IPS-NIHi7 (cell line): ENCODE data around the gene ADAMTS2.

Source experiments
- DNase-seq: peaks from one replicate; pipeline ENCODE4 v3.0.0; 2012; ENCODE audit warnings: mixed read lengths; ENCODE audit errors: extremely low spot score

The ADAMTS2 gene

GRCh38 chr5:179124853-179125788, 220.1 kb downstream of the ADAMTS2 start:
- DNase-seq: no peak

- DNase-seq: no peak
These were observed 220.9 kb downstream of the ADAMTS2 start for GRCh38 chr5:179124273-179124852.

DNA sequence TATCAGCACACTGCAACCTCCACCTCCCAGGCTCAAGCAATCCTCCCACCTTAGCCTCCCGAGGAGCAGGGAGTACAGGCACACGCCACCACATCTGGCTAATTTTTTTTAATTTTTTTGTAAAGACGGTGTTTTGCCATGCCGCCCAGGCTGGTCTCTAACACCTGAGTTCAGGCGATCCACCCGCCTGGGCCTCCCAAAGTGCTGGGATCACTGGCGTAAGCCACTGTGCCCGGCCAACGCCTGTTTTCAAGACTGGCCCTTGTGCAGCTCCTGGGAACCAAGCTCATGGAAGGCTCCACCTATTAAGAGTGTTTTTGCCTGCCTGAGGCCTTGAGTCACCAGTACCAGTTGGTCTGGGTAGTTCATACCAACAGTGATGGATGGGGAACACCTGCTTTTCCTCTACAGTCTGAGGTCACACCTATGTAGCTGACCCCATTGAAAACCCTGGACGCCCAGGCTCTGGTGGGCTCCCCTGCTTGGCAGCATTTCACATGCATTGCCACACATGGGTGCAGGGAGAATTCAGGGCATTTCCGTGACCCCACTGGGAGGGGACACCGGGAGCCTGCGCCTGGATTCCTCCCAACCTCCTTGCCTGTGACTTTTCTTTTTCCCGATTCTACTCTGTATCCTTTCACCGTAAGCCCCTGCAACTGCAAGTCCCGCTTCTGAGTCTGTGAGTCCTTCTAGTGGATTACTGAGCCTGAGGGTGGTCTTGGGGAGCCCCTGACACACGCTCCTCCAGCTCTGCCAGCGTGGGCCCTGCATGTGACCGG, 221.6 kb downstream of the ADAMTS2 start:
- DNase-seq: no peak

DNA sequence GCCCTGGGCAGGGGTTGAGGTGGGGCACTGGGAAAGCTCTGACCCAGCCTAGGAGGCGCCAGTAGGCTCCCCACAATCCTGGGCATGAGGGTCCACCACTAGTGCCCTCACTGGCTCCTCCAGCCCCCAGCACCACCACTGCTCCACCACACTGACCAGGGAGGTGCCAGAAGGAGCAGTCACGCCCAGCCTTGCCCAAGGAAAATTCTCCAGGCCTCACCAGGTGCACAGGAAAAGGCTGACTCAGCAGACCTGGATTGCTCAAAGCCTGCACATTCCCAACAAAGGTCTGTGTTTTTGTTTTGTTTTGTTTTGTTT, 222.2 kb downstream of the ADAMTS2 start:
- DNase-seq: no peak

- DNase-seq: no peak
These were observed 222.7 kb downstream of the ADAMTS2 start for GRCh38 chr5:179122411-179123108.

DNA sequence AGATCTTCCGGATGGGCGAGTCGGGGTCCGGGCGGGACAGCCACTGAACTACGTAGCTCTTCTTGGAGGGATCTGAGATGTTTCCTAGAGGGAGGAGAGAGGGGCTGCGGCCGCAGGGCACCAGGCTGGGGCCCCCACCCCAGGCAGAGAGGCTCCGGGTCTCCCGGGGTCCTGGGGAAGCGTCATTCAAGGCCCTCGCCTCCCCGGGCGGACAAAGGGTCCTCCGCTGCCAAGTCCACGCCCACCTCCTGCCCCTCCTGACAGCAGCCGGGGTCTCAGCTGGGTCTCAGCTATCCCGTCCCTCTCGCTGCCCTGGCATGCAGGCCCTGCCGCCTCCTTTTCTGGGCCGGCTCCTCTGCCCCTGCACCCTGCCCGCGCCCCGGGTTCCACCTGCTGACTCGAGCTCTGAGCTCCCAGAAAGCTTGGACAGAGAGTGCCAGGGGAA, 223.6 kb downstream of the ADAMTS2 start:
- no peak for DNase-seq

- DNase-seq: no peak
These were observed 224.2 kb downstream of the ADAMTS2 start for GRCh38 chr5:179120951-179121666.

DNA sequence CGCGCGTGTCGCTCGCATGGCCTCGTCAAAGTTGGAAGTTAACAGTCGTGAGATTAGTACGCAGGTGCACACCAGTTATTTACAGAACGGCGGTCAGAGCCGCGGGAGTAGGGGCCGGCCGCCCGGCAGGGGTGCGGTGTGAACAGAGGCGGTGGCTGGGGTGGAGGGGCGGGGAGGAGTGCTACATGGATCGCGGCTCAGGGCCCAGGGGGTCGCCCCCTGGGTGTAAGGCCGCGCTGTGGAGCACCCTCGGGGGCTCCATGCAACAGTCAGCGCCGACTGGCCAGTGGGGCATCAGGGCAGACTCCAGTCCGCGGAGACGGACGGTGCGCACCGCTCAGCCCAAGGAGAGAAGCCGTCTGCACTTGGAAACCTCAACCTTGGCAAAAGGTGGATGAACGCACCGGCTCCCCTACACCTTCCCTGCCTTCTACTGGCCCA, 224.8 kb downstream of the ADAMTS2 start:
- no peak for DNase-seq

GRCh38 chr5:179119415-179120170, 225.7 kb downstream of the ADAMTS2 start:
- DNase-seq: no peak

DNA sequence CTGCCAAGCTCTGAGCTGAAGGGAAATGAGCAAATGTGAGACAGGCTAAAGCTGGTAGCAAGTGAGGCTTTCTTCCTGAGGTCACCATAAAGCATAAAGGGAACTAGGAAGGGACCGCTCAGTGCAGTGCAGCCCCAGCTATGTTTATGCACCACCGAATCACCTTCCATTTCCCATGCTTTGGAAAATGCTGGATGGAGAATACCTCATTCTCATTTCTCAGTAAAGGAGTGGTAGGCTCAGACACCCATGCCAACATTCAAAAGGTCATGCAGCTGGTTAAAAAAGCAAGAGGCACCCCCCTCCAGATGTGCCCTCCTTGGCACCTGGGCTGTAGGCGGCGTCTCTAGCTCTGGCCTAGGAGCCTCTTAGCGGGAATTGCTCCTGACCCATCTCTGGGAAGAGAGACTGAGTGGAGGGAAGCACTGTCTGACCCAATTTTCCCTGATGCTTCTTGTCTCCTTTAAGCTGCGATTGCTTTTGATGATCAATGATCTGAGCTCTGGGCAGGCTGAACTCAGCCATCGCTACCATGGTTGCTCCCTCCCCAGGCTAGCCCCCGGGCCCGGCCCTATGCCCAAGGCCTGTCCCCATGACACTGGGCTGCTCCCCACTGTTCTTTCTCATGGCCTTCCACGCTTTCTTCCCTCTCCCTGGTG, 226.4 kb downstream of the ADAMTS2 start:
- DNase-seq: no peak

DNA sequence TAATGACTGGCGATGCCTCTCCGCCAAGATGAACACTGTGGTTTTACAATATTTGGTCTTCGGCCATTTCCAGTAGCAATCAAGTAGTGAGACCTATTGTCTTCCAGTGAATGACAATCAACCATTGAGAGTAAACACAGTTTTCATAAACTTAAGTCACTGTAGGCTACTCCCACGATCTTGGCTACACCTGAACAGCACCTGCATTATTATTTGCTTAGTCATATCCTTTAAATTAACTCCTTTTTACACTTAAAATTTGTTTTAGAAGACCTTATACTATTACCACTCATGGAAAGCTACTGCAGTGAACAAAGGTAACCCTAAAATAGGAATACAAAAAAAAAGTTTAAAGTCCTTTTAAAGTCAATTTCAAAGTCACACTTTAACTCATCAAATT, 226.9 kb downstream of the ADAMTS2 start:
- no peak for DNase-seq

GRCh38 chr5:179115845-179116524, 229.3 kb downstream of the ADAMTS2 start:
- no peak for DNase-seq

GRCh38 chr5:179115307-179115706, 230.0 kb downstream of the ADAMTS2 start:
- DNase-seq: no peak

DNA sequence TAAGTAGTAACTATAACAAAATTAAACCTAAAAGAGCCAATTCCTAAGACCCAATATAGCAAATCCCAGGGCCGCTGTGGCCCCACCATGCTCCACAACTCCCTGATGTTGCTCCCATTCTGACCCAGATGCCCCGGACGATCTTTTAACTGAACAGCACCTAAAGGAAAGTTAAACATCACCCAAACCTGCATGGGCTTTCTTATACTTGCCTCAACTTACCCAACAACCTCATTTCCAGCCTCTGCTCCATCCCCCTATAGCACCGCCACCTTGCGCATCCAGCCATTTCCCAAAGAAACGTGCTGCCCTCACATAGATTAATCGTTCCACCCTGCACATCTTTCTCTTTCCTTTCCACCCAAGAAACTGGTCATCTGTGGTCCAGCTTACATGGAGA, 230.5 kb downstream of the ADAMTS2 start:
- no peak for DNase-seq

GRCh38 chr5:179113945-179114641, 231.2 kb downstream of the ADAMTS2 start:
- no peak for DNase-seq

- DNase-seq: no peak
These were observed 232.1 kb downstream of the ADAMTS2 start for GRCh38 chr5:179113143-179113530.

DNA sequence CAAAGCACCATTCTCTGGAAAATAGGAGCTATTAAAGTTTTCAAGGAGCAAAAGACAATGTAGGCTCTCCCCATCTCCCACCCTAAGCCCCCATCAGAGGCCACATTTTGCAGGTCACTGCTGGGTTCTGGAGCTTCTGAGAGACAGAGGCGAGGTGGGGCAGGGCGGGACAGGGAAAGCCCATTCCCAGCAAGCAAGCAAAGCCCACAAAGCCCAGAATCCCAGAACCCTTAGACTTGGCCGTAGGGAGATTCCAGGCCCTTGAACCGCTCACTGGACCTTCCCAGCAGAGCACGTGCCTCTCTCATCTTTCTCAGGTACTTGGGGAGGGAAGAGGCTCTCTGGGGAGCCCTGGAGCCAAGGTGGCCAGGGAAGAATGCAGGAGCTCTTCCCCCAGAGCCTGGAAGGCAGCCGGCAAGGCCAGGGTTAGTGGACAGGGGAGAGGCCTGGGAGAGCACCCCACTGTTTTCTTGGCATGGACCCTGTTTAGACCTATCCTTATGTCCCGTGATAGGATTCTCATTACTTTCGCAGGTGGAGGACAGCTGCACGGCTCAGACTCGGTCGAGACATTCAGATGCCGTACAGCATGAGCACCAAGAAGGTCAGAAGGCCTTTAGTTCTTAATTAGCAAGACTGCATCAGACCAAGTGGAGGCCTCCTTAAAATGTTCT, 232.7 kb downstream of the ADAMTS2 start:
- no peak for DNase-seq
